ENCODE data around the gene FNDC3B. TPM values are rescaled to one million over a fixed set of nuclear protein-coding genes. Genes with fewer than 3 reads are reported as not detected.

The FNDC3B gene
- total and polyA plus RNA-seq, 2 donors (not counting 3 experiments of a cell fraction or from before 2014, with no cell fraction given), result 91.6 to 295 TPM

DNA sequence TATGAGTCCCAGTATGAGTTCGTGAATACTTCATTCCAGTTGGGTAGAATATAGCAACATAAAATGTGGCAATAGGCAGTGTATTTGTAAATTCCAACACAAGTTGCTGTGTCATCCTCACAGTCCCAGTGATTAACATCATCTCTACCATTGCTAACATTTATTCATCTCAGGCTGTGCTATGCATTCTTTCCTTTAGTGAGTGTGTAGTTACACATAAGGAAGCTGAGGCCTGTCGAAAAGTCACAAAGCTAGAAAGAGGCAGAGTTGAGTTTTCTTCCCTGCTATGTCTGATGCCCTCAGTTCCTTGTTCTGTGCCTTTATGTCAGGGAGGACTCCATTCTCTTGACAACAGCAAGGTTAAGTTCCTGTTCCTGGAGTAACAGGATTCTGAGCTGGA lies 96.4 kb downstream of the FNDC3B start:
- BruUV-seq (replicated peaks), result no TSS peak
- no peaks in the 10 kb centered on the region for H4K20me1 ChIP-seq (replicated peaks; ENCODE audit: control insufficient read depth, extremely low read depth, insufficient read depth, low read length)
- DNase-seq (ENCODE audit: low read depth, low spot score) (peak; percentile 45), FAIRE-seq (peak; percentile 49)
- H2AFZ ChIP-seq (ENCODE audit: low read depth, low read length), result no peak overlapping the region
- ChIA-PET CTCF (no interaction called here), POLR2A (no interaction called here)
- H3K9me1 ChIP-seq (replicated peaks; ENCODE audit: control insufficient read depth, extremely low read depth, insufficient read depth, low read length), result no peaks in the 10 kb centered on the region
- no peak overlapping the region for H3K4me3 ChIP-seq (replicated peaks in 1 of 3; ENCODE audit: insufficient read depth in 1 of 3, low read depth in 1 of 3, low read length in 3 of 3)
- peaks cover 79% of the 10 kb centered on the region for H3K4me1 ChIP-seq (ENCODE audit: control insufficient read depth, extremely low read depth, insufficient read depth, low read length)
- no peak overlapping the region for H3K4me2 ChIP-seq (ENCODE audit: insufficient read depth, low read length)
- no peaks in the 10 kb centered on the region for H3K27me3 ChIP-seq (ENCODE audit: control insufficient read depth in 2 of 2, insufficient read depth in 2 of 2, low read length in 2 of 2)
- H3K9ac ChIP-seq (replicated peaks; ENCODE audit: extremely low read depth, insufficient read depth, low read length), result peak overlapping the region; percentile 83
- intact Hi-C loops (cut with micrococcal nuclease) (loop anchor here (5.0 kb wide), 1 partner anchor 181 kb away; no protein-coding TSS in a partner anchor), dilution Hi-C loops (cut with MboI; ENCODE audit: extremely low pct_ligation_motif_present, low sequenced_read_pairs) (no loop called here)
- peaks cover 62% of the 10 kb centered on the region for H3K79me2 ChIP-seq (ENCODE audit: control insufficient read depth, insufficient read depth, low read length)
- H3K36me3 ChIP-seq (ENCODE audit: control insufficient read depth in 2 of 2, extremely low read depth in 1 of 2, insufficient read depth in 2 of 2, low read length in 2 of 2), result peaks cover 4 to 8% of the 10 kb centered on the region in 2 experiments
- TF ChIP-seq FOS (IDR thresholded peaks at IDR 0.05; ENCODE audit: borderline replicate concordance, insufficient read depth, low read length), result no peak
- TF ChIP-seq EZH2 (IDR thresholded peaks at IDR 0.05; ENCODE audit: borderline replicate concordance, low read depth, low read length, severe bottlenecking), result no peak
- TF ChIP-seq, protein P1, sequence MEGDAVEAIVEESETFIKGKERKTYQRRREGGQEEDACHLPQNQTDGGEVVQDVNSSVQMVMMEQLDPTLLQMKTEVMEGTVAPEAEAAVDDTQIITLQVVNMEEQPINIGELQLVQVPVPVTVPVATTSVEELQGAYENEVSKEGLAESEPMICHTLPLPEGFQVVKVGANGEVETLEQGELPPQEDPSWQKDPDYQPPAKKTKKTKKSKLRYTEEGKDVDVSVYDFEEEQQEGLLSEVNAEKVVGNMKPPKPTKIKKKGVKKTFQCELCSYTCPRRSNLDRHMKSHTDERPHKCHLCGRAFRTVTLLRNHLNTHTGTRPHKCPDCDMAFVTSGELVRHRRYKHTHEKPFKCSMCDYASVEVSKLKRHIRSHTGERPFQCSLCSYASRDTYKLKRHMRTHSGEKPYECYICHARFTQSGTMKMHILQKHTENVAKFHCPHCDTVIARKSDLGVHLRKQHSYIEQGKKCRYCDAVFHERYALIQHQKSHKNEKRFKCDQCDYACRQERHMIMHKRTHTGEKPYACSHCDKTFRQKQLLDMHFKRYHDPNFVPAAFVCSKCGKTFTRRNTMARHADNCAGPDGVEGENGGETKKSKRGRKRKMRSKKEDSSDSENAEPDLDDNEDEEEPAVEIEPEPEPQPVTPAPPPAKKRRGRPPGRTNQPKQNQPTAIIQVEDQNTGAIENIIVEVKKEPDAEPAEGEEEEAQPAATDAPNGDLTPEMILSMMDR (IDR thresholded peaks at IDR 0.05; ENCODE audit: extremely low read depth in 1 of 2, insufficient read depth in 1 of 2, low read depth in 1 of 2, low read length in 2 of 2), result no peak
- no peak for TF ChIP-seq MYC (IDR thresholded peaks at IDR 0.05; ENCODE audit: low read depth, low read length)
- no peak for TF ChIP-seq POLR2AphosphoS5 (IDR thresholded peaks at IDR 0.05; ENCODE audit: insufficient read depth, low read depth, low read length)
- TF ChIP-seq GATA2 (IDR thresholded peaks at IDR 0.05; ENCODE audit: insufficient read depth, insufficient read length, low read depth, low read length), result no peak
- TF ChIP-seq POLR2A (IDR thresholded peaks at IDR 0.05; ENCODE audit: low read depth, low read length), result no peak
- TF ChIP-seq JUN (IDR thresholded peaks at IDR 0.05; ENCODE audit: borderline replicate concordance, insufficient read depth, insufficient read length, low read depth), result no peak
- TF ChIP-seq, protein P2, sequence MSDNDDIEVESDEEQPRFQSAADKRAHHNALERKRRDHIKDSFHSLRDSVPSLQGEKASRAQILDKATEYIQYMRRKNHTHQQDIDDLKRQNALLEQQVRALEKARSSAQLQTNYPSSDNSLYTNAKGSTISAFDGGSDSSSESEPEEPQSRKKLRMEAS (IDR thresholded peaks at IDR 0.05; ENCODE audit: insufficient read depth, insufficient read length), result no peak
- peak overlapping the region; percentile 99 for H3K27ac ChIP-seq (ENCODE audit: insufficient read depth, low read depth, low read length)
- no peaks in the 10 kb centered on the region for H3K9me3 ChIP-seq (replicated peaks; ENCODE audit: control insufficient read depth, insufficient read depth, low read length)
